GM12878 (cell line): ENCODE measurements around the gene ACADVL. TPM values are rescaled to one million over a fixed set of nuclear protein-coding genes. Genes with fewer than 3 reads are reported as not detected.

ENCODE experiments used
- ATAC-seq: fragments of 200-7000 bp; cut with Tn5 transposase; 3 replicates; pipeline ENCODE4 v1.9.1; 2020; ENCODE audit warnings: mild to moderate bottlenecking, moderate library complexity
- BruUV-seq: library from RNA; stranded (reverse); fragments of 400-500 nt; replicated peaks from 2 replicates; lab custom pipeline; 2021; lab: Mats Ljungman, UMichigan
- CTCF ChIA-PET: fragments of 300-600 bp; sonication (Branson Sonifier 250); formaldehyde crosslinking; extraction: SDS; loops from one replicate; lab custom pipeline; 2021; ENCODE audit warnings: inconsistent platforms; lab: Yijun Ruan, JAX
- POLR2A ChIA-PET: fragments of 350-600 bp; formaldehyde crosslinking; extraction: SDS; loops from one replicate; lab custom pipeline; 2021; ENCODE audit warnings: inconsistent platforms; lab: Charles Lee
- RAD21 ChIA-PET: fragments of 300-600 bp; sonication (Branson Sonifier 250); formaldehyde crosslinking; loops from one replicate; lab custom pipeline; 2023; ENCODE audit warnings: antibody characterized with exemption; ENCODE audit not compliant: unreplicated experiment; lab: Charles Lee
- SMC1A ChIA-PET: fragments of 300-600 bp; sonication (Branson Sonifier 250); formaldehyde crosslinking; loops from one replicate; lab custom pipeline; 2023; ENCODE audit not compliant: unreplicated experiment, uncharacterized antibody; lab: Charles Lee
- DNase-seq: peaks from one replicate; pipeline ENCODE4 v3.0.0-alpha.2; 2011; ENCODE audit warnings: low read depth, low spot score
- FAIRE-seq: peaks from 3 replicates; lab custom pipeline; 2011; peaks lifted over from hg19 to GRCh38; lab: Jason Lieb, UNC
- H2AFZ ChIP-seq: 2 replicates; pipeline ENCODE4 v1.6.0; 2011; ENCODE audit warnings: low read depth, low read length, control low read depth; ENCODE audit not compliant: control insufficient read depth
- H3K27ac ChIP-seq: 2 replicates; pipeline ENCODE4 v1.5.1; 2011; ENCODE audit warnings: control low read depth; ENCODE audit not compliant: control insufficient read depth, insufficient read depth
- H3K27me3 ChIP-seq, 2 experiments: replicated peaks in 1 of 2; 2 replicates each; pipeline versions ENCODE4 v1.6.0 to v1.6.1; 2011; ENCODE audit warnings: low read length in 1 of 2; ENCODE audit not compliant: control insufficient read depth in 2 of 2, insufficient read depth in 2 of 2
- H3K36me3 ChIP-seq, 2 experiments: 2 replicates each; pipeline ENCODE4 v1.5.1; 2011; ENCODE audit warnings: low read length in 1 of 2; ENCODE audit not compliant: control insufficient read depth in 2 of 2, insufficient read depth in 2 of 2
- H3K4me1 ChIP-seq: 2 replicates; pipeline ENCODE4 v1.6.1; 2011; ENCODE audit warnings: mild to moderate bottlenecking, low read length, moderate library complexity, mixed read lengths; ENCODE audit not compliant: control insufficient read depth, insufficient read depth
- H3K4me2 ChIP-seq: 2 replicates; pipeline ENCODE4 v1.6.0; 2011; ENCODE audit warnings: control low read depth; ENCODE audit not compliant: control insufficient read depth, insufficient read depth
- H3K4me3 ChIP-seq: fragments of 200-600 bp; sonication (generic); 2 replicates; pipeline ENCODE4 v1.5.1; 2016
- H3K79me2 ChIP-seq: 2 replicates; pipeline ENCODE4 v1.6.0; 2011; ENCODE audit warnings: low read length; ENCODE audit not compliant: control insufficient read depth, insufficient read depth
- H3K9ac ChIP-seq: 2 replicates; pipeline ENCODE4 v1.8.0; 2011; ENCODE audit warnings: low read length, control low read depth, mixed read lengths; ENCODE audit not compliant: control insufficient read depth, insufficient read depth
- H3K9me3 ChIP-seq: replicated peaks from 3 replicates; pipeline ENCODE4 v1.5.1; 2011; ENCODE audit warnings: mild to moderate bottlenecking, low read length; ENCODE audit not compliant: control insufficient read depth, insufficient read depth
- H4K20me1 ChIP-seq: 2 replicates; pipeline ENCODE4 v1.6.0; 2011; ENCODE audit not compliant: control insufficient read depth, insufficient read depth
- CEBPB ChIP-seq, 2 experiments: fragments of 150-350 bp in 1 of 2; IDR thresholded peaks; 2 replicates each; pipeline ENCODE4 v1.6.1; 2012 to 2014; ENCODE audit warnings: low read depth in 2 of 2, low read length in 2 of 2, borderline replicate concordance in 1 of 2, inconsistent platforms in 1 of 2
- CHD2 ChIP-seq: IDR thresholded peaks from 2 replicates; pipeline ENCODE4 v1.6.1; 2011; ENCODE audit warnings: low read depth, low read length, improper control_type of control experiment, borderline replicate concordance
- E2F4 ChIP-seq: IDR thresholded peaks from 2 replicates; pipeline ENCODE4 v1.6.1; 2012; ENCODE audit warnings: low read depth, low read length, improper control_type of control experiment
- MYB ChIP-seq: fragments of 150-350 bp; IDR thresholded peaks from 2 replicates; pipeline ENCODE4 v1.6.1; 2014; ENCODE audit warnings: mild to moderate bottlenecking, low read depth, low read length, borderline replicate concordance
- PAX8 ChIP-seq: fragments of 450-650 bp; IDR thresholded peaks from 2 replicates; pipeline ENCODE4 v1.6.1; 2017; ENCODE audit warnings: mild to moderate bottlenecking, moderate library complexity
- TARDBP ChIP-seq: IDR thresholded peaks from 2 replicates; pipeline ENCODE4 v1.6.1; 2016; ENCODE audit warnings: borderline replicate concordance
- TCF7 ChIP-seq: IDR thresholded peaks from 2 replicates; pipeline ENCODE4 v1.6.1; 2014; ENCODE audit warnings: antibody characterized with exemption, borderline replicate concordance
- ZBTB4 ChIP-seq: fragments of 450-650 bp; formaldehyde crosslinking; IDR thresholded peaks from 2 replicates; pipeline ENCODE4 v1.4.0; 2022; ENCODE audit warnings: mild to moderate bottlenecking, moderate library complexity
- ZNF274 ChIP-seq: IDR thresholded peaks from one replicate; pipeline ENCODE4 v1.8.0; 2011; ENCODE audit not compliant: insufficient read length, insufficient read depth
- ZNF622 ChIP-seq: fragments of 450-650 bp; IDR thresholded peaks from 2 replicates; pipeline ENCODE4 v1.6.1; 2017; ENCODE audit warnings: mild to moderate bottlenecking, inconsistent platforms
- WGBS: methylation state at CpG from one replicate; pipeline ENCODE4 v1.1.6; 2016; ENCODE audit warnings: low lambda C conversion rate; ENCODE audit not compliant: insufficient replicate concordance, insufficient coverage; ENCODE audit errors: missing lambda C conversion rate; 5-methylcytosine and 5-hydroxymethylcytosine counted together
- in situ Hi-C: fragments of 300-500 bp; cut with MboI; formaldehyde crosslinking; loops from 9 replicates; pipeline ENCODE4 v1.14.3; 2018; ENCODE audit warnings: mixed read lengths
- intact Hi-C: fragments of 100-400 bp; cut with micrococcal nuclease; formaldehyde crosslinking; loops from one replicate; pipeline ENCODE4 v1.14.2; 2022; ENCODE audit not compliant: unreplicated experiment
- polyA plus RNA-seq, 11 experiments: library from polyadenylated mRNA; depleted of rRNA in 4 of 11; unstranded in 6 of 11; stranded (reverse) in 5 of 11; fragments of >200 nt; fragmentation: Nextera tagmentation in 4 of 11; fragmentation: Illumina TruSeq in 1 of 11; extraction: Ambion mirVana in 4 of 11; extraction: Trizol in 1 of 11; gene quantifications; 1 replicate in 1 of 11; 2 replicates in 10 of 11; pipeline versions ENCODE4 v1.2.1 to v1.2.3, GENCODE V29; 2011 to 2016; ENCODE audit warnings: inconsistent platforms in 2 of 11, missing spikeins in 2 of 11, low read depth in 1 of 11
- total RNA-seq, 4 experiments: library from RNA; depleted of rRNA in 3 of 4; stranded (reverse); fragments of >200 nt in 3 of 4; fragmentation: Illumina TruSeq in 1 of 4; extraction: Trizol in 1 of 4; gene quantifications; 2 replicates each; pipeline versions ENCODE4 v1.2.1 to v1.2.3, GENCODE V29; 2013 to 2021

ACADVL gene
- total and polyA plus RNA-seq, 10 of the 15 experiments (the other 5 are each of a cell fraction or from before 2014, with no cell fraction given): 25.4 to 232 (median 180) TPM

- ATAC-seq (no peak), FAIRE-seq (no peak), DNase-seq (no peak)
- BruUV-seq: no TSS peak
- Histone ChIP-seq H3K4me3 (peak overlapping the region; percentile 76), H3K27ac (peak overlapping the region; percentile 99), H3K27me3 (no peaks in the 10 kb centered on the region), H3K4me1 (peaks cover 10% of the 10 kb centered on the region), H2AFZ (no peak overlapping the region; the same call in 1 of the 2 replicates), H3K9ac (peak overlapping the region; percentile 98), H3K79me2 (peaks cover 44% of the 10 kb centered on the region), H3K4me2 (peak overlapping the region; percentile 89), H3K36me3 (peaks cover 2 to 13% of the 10 kb centered on the region in 2 experiments; a peak in 2 of 4 replicates), H4K20me1 (no peaks in the 10 kb centered on the region), H3K9me3 (no peaks in the 10 kb centered on the region)
- SMC1A ChIA-PET: no interaction called here
- POLR2A ChIA-PET: no interaction called here
- RAD21 ChIA-PET: no interaction called here
- CTCF ChIA-PET: no interaction called here
- WGBS: 78% methylated on average over 5 of the region's 5 CpGs
- in situ Hi-C loops: no loop called here
- intact Hi-C loops: loop anchor here (2.0 kb wide), 1 partner anchor 38 kb away; no protein-coding TSS in a partner anchor
- no peak for TF ChIP-seq TCF7
- no peak for TF ChIP-seq E2F4
- no peak for TF ChIP-seq PAX8
- TF ChIP-seq TARDBP: no peak
Observed at GRCh38 chr17:7253082-7253481, 33.3 kb downstream of the ACADVL start.

- H3K79me2 ChIP-seq: peaks cover 31% of the 10 kb centered on the region
- H3K27me3 ChIP-seq: no peaks in the 10 kb centered on the region
- WGBS: 96% methylated on average over 4 of the region's 4 CpGs
- ChIA-PET CTCF (interaction anchor here (1.2 kb wide), 2 partner anchors 13 to 42 kb away, joined by 4 to 7 read pairs; no protein-coding TSS in a partner anchor), SMC1A (interaction anchor here (1.5 kb wide), 1 partner anchor 9 kb away, joined by 6 read pairs; no protein-coding TSS in a partner anchor), RAD21 (no interaction called here), POLR2A (interaction anchor here (0.6 to 1.4 kb wide), 3 partner anchors 34 to 191 kb away, joined by 3 to 4 read pairs (median 3); no protein-coding TSS in a partner anchor)
- H3K36me3 ChIP-seq: peaks cover 2 to 13% of the 10 kb centered on the region in 2 experiments; a peak in 2 of 4 replicates
- H3K4me3 ChIP-seq: no peak overlapping the region
- no peak for ATAC-seq
- H3K4me1 ChIP-seq: no peaks in the 10 kb centered on the region; the same call in 1 of the 2 replicates
- H3K4me2 ChIP-seq: no peak overlapping the region
- no peak overlapping the region for H3K9ac ChIP-seq
- BruUV-seq: no TSS peak
- H4K20me1 ChIP-seq: no peaks in the 10 kb centered on the region
- no peak for FAIRE-seq
- H2AFZ ChIP-seq: no peak overlapping the region
- H3K9me3 ChIP-seq: no peaks in the 10 kb centered on the region
- intact Hi-C loops: no loop called here
- DNase-seq: no peak
- in situ Hi-C loops: no loop called here
- H3K27ac ChIP-seq: no peak overlapping the region
- TF ChIP-seq CHD2: no peak
- TF ChIP-seq MYB: no peak
- no peak for TF ChIP-seq CEBPB (IDR thresholded peaks at IDR 0.05; ENCODE audit: borderline replicate concordance in 1 of 2, low read depth in 2 of 2, low read length in 2 of 2)
- TF ChIP-seq ZNF622: no peak
- TF ChIP-seq ZNF274: no peak
- TF ChIP-seq ZBTB4 (CRISPR knock-in tag): no peak
Observed at GRCh38 chr17:7254511-7254910, 34.8 kb downstream of the ACADVL start.
